Measurements from ENCODE around the gene ATP2B1.

Gene ATP2B1

DNA sequence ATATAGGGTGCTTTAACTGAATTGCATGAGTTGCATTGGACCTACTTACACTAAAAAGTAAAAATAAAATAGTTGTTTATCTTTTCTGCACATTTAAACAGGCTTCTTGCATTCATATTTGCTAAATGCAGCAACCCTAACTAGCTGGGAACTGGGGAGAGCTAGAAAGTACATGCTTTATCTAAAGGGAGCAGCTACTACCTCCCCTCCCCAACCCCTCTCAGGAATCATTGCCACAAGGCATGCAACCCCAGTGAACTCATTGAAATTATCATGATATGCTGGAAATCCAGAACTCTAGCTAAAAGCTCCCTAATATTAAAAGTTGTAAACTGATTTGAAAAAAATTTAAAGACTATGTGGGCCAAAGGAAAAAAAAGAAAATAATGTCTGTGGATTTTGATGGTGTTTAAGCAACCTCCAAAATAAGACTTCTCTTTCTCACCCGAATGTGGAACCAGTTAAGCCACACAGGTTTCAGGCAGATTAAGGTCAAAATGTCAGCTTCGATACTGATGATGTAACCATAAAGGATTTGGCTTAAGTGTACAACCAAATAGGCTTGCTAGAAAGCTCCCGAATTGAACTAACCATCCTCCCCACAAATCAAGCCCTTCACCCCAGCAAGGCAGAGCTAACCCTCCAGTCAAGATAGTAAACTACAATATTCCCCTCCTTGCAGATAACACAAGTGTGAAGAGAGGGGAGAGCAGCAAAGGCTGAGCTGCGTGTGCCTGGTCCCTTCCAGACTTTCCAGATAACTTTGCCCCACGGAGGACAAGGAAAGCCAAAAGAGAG lies 169.0 kb downstream of the ATP2B1 start:
- DNase-seq (ENCODE audit: low spot score), result no peak

DNA sequence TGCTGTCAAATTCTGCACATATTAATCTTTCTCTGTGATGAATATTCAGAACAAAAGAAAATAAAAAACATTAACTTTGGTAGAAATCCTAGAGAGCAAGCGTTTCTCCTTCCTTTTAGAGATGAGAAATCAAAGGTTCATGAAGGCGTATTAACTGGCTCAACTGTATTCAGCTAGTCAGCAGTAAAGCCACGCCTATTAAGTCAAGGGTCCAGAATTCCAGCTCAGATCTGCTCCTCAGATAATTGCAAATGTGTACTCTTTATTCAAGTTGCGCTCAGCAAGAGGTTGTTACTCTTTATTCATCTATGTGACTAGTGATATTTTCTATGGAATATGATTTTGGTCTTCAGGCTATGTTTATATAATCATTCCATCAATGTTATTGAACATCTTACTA lies 169.7 kb downstream of the ATP2B1 start:
- no peak for DNase-seq (ENCODE audit: low spot score)

Data from RKO (cell line).